Measurements from ENCODE around the gene AKAIN1.

The AKAIN1 gene

GRCh38 chr18:5164903-5165302 lies 32.2 kb downstream of the AKAIN1 start:
- no peak overlapping the region for H3K4me2 ChIP-seq
- no peak overlapping the region for H3K4me3 ChIP-seq
- H3K27me3 ChIP-seq, result no peaks in the 10 kb centered on the region
- no peaks in the 10 kb centered on the region for H4K20me1 ChIP-seq
- H3K27ac ChIP-seq, result no peak overlapping the region
- no peaks in the 10 kb centered on the region for H3K9me3 ChIP-seq
- TF ChIP-seq Cebpa-rat (IDR thresholded peaks at IDR 0.05), result no peak
- H3K36me3 ChIP-seq, result no peaks in the 10 kb centered on the region
- peaks cover 19% of the 10 kb centered on the region for H3K4me1 ChIP-seq
- H3K9ac ChIP-seq, result no peak overlapping the region

GRCh38 chr18:5162111-5162510 lies 34.9 kb downstream of the AKAIN1 start:
- H3K4me2 ChIP-seq, result no peak overlapping the region
- no peak for TF ChIP-seq Cebpa-rat (IDR thresholded peaks at IDR 0.05)

GRCh38 chr18:5159080-5159479 lies 38.0 kb downstream of the AKAIN1 start:
- Histone ChIP-seq H3K4me2 (no peak overlapping the region), H3K27me3 (no peaks in the 10 kb centered on the region), H3K9me3 (no peaks in the 10 kb centered on the region), H3K36me3 (no peaks in the 10 kb centered on the region), H4K20me1 (no peaks in the 10 kb centered on the region), H3K27ac (no peak overlapping the region), H3K4me1 (peaks cover 9% of the 10 kb centered on the region; the same call in 1 of the 2 replicates), H3K4me3 (no peak overlapping the region), H3K9ac (no peak overlapping the region)
- TF ChIP-seq Cebpa-rat (IDR thresholded peaks at IDR 0.05), result no peak

More at GRCh38 chr18:5162111-5162510, 34.9 kb downstream of the AKAIN1 start:
- Histone ChIP-seq H3K9ac (no peak overlapping the region), H3K27ac (no peak overlapping the region), H3K27me3 (no peaks in the 10 kb centered on the region), H4K20me1 (no peaks in the 10 kb centered on the region), H3K4me1 (peaks cover 9% of the 10 kb centered on the region; the same call in 1 of the 2 replicates), H3K9me3 (no peaks in the 10 kb centered on the region), H3K4me3 (no peak overlapping the region), H3K36me3 (no peaks in the 10 kb centered on the region)

DNA sequence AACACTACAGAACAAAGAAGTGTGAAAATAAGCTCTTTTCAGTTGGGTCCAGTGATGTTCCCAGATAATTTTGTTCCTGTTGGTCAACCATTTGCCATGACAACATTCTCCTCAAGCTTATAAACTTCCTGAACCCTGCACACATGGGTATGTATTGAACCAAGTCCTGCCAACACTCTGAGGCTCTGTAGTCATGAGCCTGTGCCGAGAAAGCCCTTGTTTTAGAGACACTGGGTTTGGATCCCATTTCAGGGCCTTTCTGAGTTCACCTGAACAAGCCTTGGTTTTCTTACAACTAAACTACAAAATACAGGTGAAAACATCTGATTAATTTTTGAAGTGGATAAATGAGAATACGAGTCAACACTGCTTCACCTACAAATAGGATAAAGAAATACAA lies 38.5 kb downstream of the AKAIN1 start:
- no peak overlapping the region for H3K27ac ChIP-seq
- TF ChIP-seq Cebpa-rat (IDR thresholded peaks at IDR 0.05), result no peak
- H3K9ac ChIP-seq, result no peak overlapping the region
- H3K4me1 ChIP-seq, result peaks cover 9% of the 10 kb centered on the region; the same call in 1 of the 2 replicates
- H3K36me3 ChIP-seq, result no peaks in the 10 kb centered on the region
- H3K9me3 ChIP-seq, result no peaks in the 10 kb centered on the region
- H4K20me1 ChIP-seq, result no peaks in the 10 kb centered on the region
- no peaks in the 10 kb centered on the region for H3K27me3 ChIP-seq
- H3K4me3 ChIP-seq, result no peak overlapping the region
- no peak overlapping the region; the same call in 1 of the 2 replicates for H3K4me2 ChIP-seq

DNA sequence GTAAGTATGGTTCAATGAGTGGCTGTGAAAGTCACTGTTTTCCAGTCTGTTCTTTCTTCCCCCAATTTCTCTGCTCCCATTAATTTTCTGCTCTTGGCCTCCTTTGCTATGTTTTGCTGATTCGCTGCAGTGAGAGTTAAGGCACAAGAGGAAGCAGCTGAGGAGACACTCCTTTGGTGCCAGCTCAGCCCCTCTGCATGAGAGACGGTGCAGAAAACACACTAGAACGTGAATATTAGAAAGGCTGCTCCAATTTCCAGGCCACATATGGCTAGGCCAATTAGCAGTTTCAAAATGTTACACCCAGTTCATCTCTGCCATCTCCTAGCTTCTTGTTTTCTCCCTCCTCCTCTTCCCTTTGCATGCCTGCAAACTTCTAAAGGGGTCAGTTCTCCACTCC lies 38.9 kb downstream of the AKAIN1 start:
- Histone ChIP-seq H3K4me3 (no peak overlapping the region), H3K4me2 (no peak overlapping the region; the same call in 1 of the 2 replicates), H3K9me3 (no peaks in the 10 kb centered on the region), H3K36me3 (no peaks in the 10 kb centered on the region), H3K27ac (no peak overlapping the region), H3K27me3 (no peaks in the 10 kb centered on the region), H4K20me1 (no peaks in the 10 kb centered on the region), H3K4me1 (peaks cover 9% of the 10 kb centered on the region; the same call in 1 of the 2 replicates), H3K9ac (no peak overlapping the region)
- TF ChIP-seq Cebpa-rat (IDR thresholded peaks at IDR 0.05), result no peak

- TF ChIP-seq Cebpa-rat (IDR thresholded peaks at IDR 0.05), result no peak
- Histone ChIP-seq H3K4me1 (peaks cover 9% of the 10 kb centered on the region; the same call in 1 of the 2 replicates), H3K9ac (no peak overlapping the region), H3K36me3 (no peaks in the 10 kb centered on the region), H3K27me3 (no peaks in the 10 kb centered on the region), H3K9me3 (no peaks in the 10 kb centered on the region), H3K27ac (no peak overlapping the region), H4K20me1 (no peaks in the 10 kb centered on the region), H3K4me2 (no peak overlapping the region), H3K4me3 (no peak overlapping the region)
These were observed 41.2 kb downstream of the AKAIN1 start for GRCh38 chr18:5155907-5156287.

DNA sequence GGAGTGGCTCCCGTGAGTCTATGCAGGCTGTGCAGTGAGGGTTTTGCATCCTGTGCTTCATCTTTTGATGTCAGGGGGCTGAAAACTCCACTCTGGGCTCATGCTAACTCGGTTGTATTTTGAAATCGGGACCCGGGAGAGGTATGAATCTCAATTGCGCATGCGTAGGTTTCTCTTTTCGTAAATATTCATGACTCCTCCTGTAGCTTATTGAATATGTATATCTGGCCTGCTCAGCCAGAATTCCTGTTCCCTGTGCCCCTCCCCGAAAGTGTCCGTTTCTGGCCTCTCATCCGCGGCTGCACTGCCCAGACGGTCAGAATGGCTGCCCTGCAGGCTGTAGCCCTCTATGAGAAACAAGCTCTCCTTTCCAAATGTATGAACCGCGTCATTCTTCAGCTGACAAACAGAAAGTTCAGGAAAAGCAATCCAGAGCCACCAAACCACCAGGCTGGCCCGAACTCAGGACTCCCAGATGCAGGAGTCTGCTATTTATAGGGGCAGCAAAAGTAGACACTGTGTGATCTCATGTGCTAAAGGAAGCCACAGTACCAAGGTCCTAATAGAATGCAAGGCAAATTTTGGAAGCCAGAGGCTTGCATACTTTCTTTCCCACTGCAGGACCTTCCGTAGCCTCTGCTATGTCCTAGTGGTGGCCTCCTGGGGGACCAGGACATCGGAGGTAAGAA lies 41.7 kb downstream of the AKAIN1 start:
- Histone ChIP-seq H3K4me2 (no peak overlapping the region), H3K4me3 (no peak overlapping the region), H3K27me3 (no peaks in the 10 kb centered on the region)

GRCh38 chr18:5152343-5153020 lies 44.6 kb downstream of the AKAIN1 start:
- Histone ChIP-seq H3K9me3 (no peaks in the 10 kb centered on the region), H3K36me3 (no peaks in the 10 kb centered on the region), H4K20me1 (no peaks in the 10 kb centered on the region), H3K27ac (no peak overlapping the region), H3K9ac (no peak overlapping the region), H3K4me2 (no peak overlapping the region), H3K4me3 (no peak overlapping the region), H3K27me3 (no peaks in the 10 kb centered on the region), H3K4me1 (no peaks in the 10 kb centered on the region)
- TF ChIP-seq Cebpa-rat (IDR thresholded peaks at IDR 0.05), result no peak

More for the DNA sequence above, 41.7 kb downstream of the AKAIN1 start:
- no peaks in the 10 kb centered on the region for H3K36me3 ChIP-seq
- no peaks in the 10 kb centered on the region for H3K9me3 ChIP-seq
- no peak overlapping the region for H3K27ac ChIP-seq
- peaks cover 9% of the 10 kb centered on the region; the same call in 1 of the 2 replicates for H3K4me1 ChIP-seq
- H4K20me1 ChIP-seq, result no peaks in the 10 kb centered on the region
- no peak for TF ChIP-seq Cebpa-rat (IDR thresholded peaks at IDR 0.05)
- no peak overlapping the region for H3K9ac ChIP-seq

- Histone ChIP-seq H3K9me3 (no peaks in the 10 kb centered on the region), H3K36me3 (no peaks in the 10 kb centered on the region), H3K9ac (no peak overlapping the region), H3K4me1 (no peaks in the 10 kb centered on the region), H3K4me2 (no peak overlapping the region), H3K27ac (no peak overlapping the region), H3K27me3 (no peaks in the 10 kb centered on the region), H3K4me3 (no peak overlapping the region), H4K20me1 (no peaks in the 10 kb centered on the region)
- TF ChIP-seq Cebpa-rat (IDR thresholded peaks at IDR 0.05), result no peak
These were observed 46.2 kb downstream of the AKAIN1 start for GRCh38 chr18:5150894-5151293.

- Histone ChIP-seq H3K36me3 (no peaks in the 10 kb centered on the region), H3K4me2 (no peak overlapping the region), H3K27me3 (no peaks in the 10 kb centered on the region), H4K20me1 (no peaks in the 10 kb centered on the region), H3K4me1 (no peaks in the 10 kb centered on the region), H3K27ac (no peak overlapping the region), H3K9ac (no peak overlapping the region), H3K9me3 (no peaks in the 10 kb centered on the region), H3K4me3 (no peak overlapping the region)
- no peak for TF ChIP-seq Cebpa-rat (IDR thresholded peaks at IDR 0.05)
These were observed 51.0 kb downstream of the AKAIN1 start for GRCh38 chr18:5146093-5146492.

Measured in BLaER1 (cell line).